ENCODE data around the gene MICA.

MICA gene

DNA sequence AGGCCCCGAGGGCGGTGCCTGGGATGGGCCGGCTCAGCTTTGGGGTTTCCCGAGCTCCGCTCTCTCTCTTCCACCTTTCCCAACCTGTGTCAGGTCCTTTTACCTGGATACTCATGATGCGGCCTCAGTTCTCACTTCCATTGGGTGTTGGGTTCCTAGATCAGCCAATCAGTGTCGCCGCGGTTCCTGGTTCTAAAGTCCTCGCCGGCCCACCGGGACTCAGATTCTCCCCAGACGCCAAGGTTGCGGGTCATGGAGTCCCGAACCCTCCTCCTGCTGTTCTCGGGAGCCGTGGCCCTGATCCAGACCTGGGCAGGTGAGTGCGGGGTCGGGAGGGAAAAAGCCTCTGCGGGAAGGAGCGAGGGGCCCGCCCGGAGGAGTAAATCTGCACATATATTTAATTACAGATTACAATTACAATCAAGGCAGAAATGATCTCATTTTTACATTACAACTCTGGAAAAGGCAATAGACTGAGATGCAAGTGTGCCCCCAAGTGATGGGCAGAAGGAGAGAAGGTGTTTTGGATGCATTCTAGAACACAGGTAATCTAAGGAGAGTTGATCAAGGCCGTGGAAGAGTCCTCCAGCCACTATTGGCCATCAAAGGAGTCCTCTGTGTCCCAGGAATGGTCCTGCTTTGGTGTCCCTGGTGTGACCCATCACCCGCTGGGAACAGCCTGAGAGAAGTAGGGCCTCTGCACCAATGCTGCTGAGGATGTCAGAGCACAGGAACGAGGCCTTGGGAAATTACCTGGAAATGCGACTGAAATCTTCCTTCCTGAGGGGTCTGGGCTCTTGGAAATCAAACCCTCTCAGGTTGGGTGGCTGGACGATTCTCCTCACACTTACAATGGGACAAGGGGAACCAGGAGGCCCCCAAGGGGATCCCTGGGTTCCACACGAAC, 59.8 kb downstream of the MICA start:
- DNase-seq = peak; percentile 96

DNA sequence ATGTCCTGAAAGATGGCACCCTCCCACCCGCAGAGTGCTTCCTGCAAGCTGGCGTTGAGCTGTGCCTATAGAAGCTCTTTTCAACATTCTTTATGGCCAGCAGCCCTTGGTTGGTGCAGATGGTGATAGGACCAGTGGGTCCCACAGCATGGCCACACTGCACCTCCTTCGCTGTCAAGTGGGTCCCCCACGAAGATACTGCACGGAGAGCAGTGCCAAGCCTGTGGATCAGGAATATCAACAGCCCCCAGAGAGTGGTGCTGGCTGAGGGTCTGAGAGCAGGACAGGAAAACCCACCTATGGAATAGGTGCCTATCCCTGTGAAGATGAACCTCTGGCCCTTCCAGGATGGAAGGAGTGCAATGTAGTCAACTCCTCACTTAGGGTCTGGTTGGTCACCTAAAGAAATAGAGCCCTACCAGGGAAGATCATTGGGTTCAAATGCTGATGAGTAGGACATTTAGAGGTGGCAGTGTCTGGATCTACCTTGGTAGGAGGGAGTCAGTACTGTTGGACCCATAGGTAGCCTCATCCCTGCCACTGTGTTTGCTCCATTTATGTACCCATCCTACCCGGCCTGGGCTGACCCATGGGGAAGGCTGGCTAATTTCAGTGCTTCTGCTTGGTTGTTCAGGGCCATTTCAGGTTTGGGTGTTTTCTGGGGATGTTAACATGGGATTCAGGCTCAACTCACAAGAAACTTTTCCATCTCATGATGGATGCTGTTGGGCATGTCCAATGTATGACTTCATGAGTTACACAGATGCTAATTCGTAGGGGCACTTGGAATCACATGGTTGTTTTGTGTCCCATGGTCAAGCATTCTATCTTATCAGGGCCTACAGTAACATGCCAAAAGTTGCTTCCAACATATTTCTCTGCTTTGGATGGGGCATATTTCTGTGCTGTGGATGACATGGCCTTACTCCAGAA, 61.1 kb downstream of the MICA start:
- no peak for DNase-seq

All from activated CD8-positive, alpha-beta memory T cell treated with anti-CD3 and anti-CD28 coated beads for 24 hours (primary cell).